Psoas muscle (tissue), 8 donors: ENCODE measurements around the gene NAV2. TPM values are rescaled to one million over a fixed set of nuclear protein-coding genes. Genes with fewer than 3 reads are reported as not detected.

Experiments used
- ATAC-seq, 4 donors: fragments of 200-7000 bp; cut with Tn5 transposase; one replicate each; pipeline ENCODE4 v1.9.1; 2020; ENCODE audit warnings: moderate library complexity in 3 of 4, mild to moderate bottlenecking in 2 of 4
- DNase-seq, 2 donors: peaks; one replicate each; pipeline ENCODE4 v3.0.0-alpha.2; 2020
- H3K27ac ChIP-seq: fragments of 200-600 bp; one replicate; pipeline ENCODE4 v1.8.0; 2022
- H3K27me3 ChIP-seq, 3 donors: fragments of 200-600 bp in 1 of 3; one replicate each; pipeline versions ENCODE4 v1.6.1 to v1.8.0; 2013 to 2022; ENCODE audit warnings: low read length in 2 of 3, mild to moderate bottlenecking in 2 of 3, moderate library complexity in 1 of 3; ENCODE audit not compliant: insufficient read depth in 3 of 3
- H3K36me3 ChIP-seq, 2 donors: fragments of 200-600 bp in 1 of 2; one replicate each; pipeline versions ENCODE4 v1.6.1 to v1.8.0; 2013 to 2022; ENCODE audit warnings: low read depth in 1 of 2, mild to moderate bottlenecking in 1 of 2, moderate library complexity in 1 of 2; ENCODE audit not compliant: insufficient read depth in 1 of 2
- H3K4me1 ChIP-seq: fragments of 200-600 bp; one replicate; pipeline ENCODE4 v1.8.0; 2022
- H3K4me3 ChIP-seq: fragments of 200-600 bp; one replicate; pipeline ENCODE4 v1.8.0; 2022; ENCODE audit warnings: mild to moderate bottlenecking
- H3K9me3 ChIP-seq: fragments of 200-600 bp; one replicate; pipeline ENCODE4 v1.8.0; 2022
- WGBS, 3 donors: extraction: QIAGEN DNeasy Blood & Tissue Kit; methylation state at CpG; one replicate each; pipeline versions ENCODE4 v1.1.6 to v1.1.7; 2013; 5-methylcytosine and 5-hydroxymethylcytosine counted together
- intact Hi-C, 2 donors: fragments of 100-400 bp; cut with DNase I; formaldehyde crosslinking; loops; one replicate each; pipeline versions ENCODE4 v1.11.0 to v1.14.2; 2022
- polyA plus RNA-seq, 3 donors: library from polyadenylated mRNA; stranded (reverse); fragments of 200-250 nt; gene quantifications; one replicate each; pipeline ENCODE4 v1.2.3, GENCODE V29; 2013
- total RNA-seq, 4 donors: library from RNA; stranded (reverse); fragmentation: NEBNext Ultra II Directional in 2 of 4; extraction: Animal tissue kit (Norgen Biotek cat#: 25700) in 2 of 4; gene quantifications; one replicate each; pipeline versions ENCODE4 v1.2.1 to v1.2.4, GENCODE V29; 2021 to 2023
- TF ChIP-seq, protein P1 (sequence below): fragments of 200-600 bp; IDR thresholded peaks from one replicate; pipeline ENCODE4 v1.8.0; 2022; ENCODE audit warnings: antibody characterized with exemption
- donor health status: healthy with polysubstance abuse.
- donor health status: DM: no; HTN: no; CAD: no; lungs with moderate emphysema.
- donor health status: Bipolar disorder and iron deficiency.
- donor health status: healthy.
- donor health status: DM: yes; HTN: yes; CAD: no.
- donor health status: DM: no; HTN: no; CAD: no.
- donor health status: DM: no; HTN: no; CAD: no.
- donor health status: DM: yes; HTN: yes; CAD: no.

NAV2 gene
- total and polyA plus RNA-seq, 7 donors: 0.68 to 21.8 (median 2.9) TPM

GRCh38 chr11:19759389-19759788 lies 46.8 kb downstream of the NAV2 start:
- intact Hi-C loops: no loop called here
- H3K27me3 ChIP-seq: no peaks in the 10 kb centered on the region
- no peak overlapping the region for H3K4me3 ChIP-seq
- TF ChIP-seq, protein P1, sequence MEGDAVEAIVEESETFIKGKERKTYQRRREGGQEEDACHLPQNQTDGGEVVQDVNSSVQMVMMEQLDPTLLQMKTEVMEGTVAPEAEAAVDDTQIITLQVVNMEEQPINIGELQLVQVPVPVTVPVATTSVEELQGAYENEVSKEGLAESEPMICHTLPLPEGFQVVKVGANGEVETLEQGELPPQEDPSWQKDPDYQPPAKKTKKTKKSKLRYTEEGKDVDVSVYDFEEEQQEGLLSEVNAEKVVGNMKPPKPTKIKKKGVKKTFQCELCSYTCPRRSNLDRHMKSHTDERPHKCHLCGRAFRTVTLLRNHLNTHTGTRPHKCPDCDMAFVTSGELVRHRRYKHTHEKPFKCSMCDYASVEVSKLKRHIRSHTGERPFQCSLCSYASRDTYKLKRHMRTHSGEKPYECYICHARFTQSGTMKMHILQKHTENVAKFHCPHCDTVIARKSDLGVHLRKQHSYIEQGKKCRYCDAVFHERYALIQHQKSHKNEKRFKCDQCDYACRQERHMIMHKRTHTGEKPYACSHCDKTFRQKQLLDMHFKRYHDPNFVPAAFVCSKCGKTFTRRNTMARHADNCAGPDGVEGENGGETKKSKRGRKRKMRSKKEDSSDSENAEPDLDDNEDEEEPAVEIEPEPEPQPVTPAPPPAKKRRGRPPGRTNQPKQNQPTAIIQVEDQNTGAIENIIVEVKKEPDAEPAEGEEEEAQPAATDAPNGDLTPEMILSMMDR: no peak
- no peak for DNase-seq
- WGBS, 3 donors: 86 to 91% (median 87%) methylated on average over 3 of the region's 3 CpGs
- H3K27ac ChIP-seq: no peak overlapping the region
- H3K36me3 ChIP-seq: no peaks in the 10 kb centered on the region
- no peak for ATAC-seq
- no peaks in the 10 kb centered on the region for H3K9me3 ChIP-seq
- H3K4me1 ChIP-seq: no peaks in the 10 kb centered on the region

DNA sequence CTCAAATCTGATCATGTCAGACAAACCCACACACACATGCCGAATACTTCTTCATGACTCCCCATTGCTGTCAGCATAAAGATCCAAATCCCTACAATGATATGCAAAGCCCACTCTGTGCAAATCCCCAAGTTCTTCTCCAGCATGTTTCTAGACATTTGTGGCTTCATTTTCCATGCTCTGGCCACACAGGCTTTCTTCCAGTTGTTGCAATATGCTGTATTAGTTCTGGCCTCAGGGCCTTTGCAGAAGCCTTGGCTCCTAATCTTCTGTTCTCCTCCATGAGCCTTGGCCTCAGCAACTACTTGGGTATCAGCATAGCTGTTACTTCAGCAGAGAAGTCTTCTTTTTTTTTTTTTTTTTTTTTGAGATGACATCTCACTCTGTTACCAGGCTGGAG lies 49.6 kb downstream of the NAV2 start:
- no peaks in the 10 kb centered on the region for H3K9me3 ChIP-seq
- no peaks in the 10 kb centered on the region for H3K27me3 ChIP-seq
- 98 to 100% (median 100%) methylated on average over 1 of the region's 1 CpG for WGBS, 3 donors
- TF ChIP-seq, protein P1: no peak
- no peak overlapping the region for H3K27ac ChIP-seq
- H3K4me1 ChIP-seq: no peaks in the 10 kb centered on the region
- DNase-seq (no peak), ATAC-seq (no peak)
- H3K4me3 ChIP-seq: no peak overlapping the region
- intact Hi-C loops: no loop called here
- no peaks in the 10 kb centered on the region for H3K36me3 ChIP-seq

GRCh38 chr11:19763330-19763729 lies 50.7 kb downstream of the NAV2 start:
- H3K9me3 ChIP-seq: no peaks in the 10 kb centered on the region
- TF ChIP-seq, protein P1: no peak
- H3K4me1 ChIP-seq: no peaks in the 10 kb centered on the region
- H3K27ac ChIP-seq: no peak overlapping the region
- no peaks in the 10 kb centered on the region for H3K27me3 ChIP-seq
- intact Hi-C loops: no loop called here
- H3K36me3 ChIP-seq: no peaks in the 10 kb centered on the region
- ATAC-seq: no peak
- DNase-seq: no peak
- H3K4me3 ChIP-seq: no peak overlapping the region
- WGBS, 3 donors: 86 to 88% (median 87%) methylated on average over 7 of the region's 7 CpGs

GRCh38 chr11:19766206-19766605 lies 53.6 kb downstream of the NAV2 start:
- intact Hi-C loops: no loop called here

DNA sequence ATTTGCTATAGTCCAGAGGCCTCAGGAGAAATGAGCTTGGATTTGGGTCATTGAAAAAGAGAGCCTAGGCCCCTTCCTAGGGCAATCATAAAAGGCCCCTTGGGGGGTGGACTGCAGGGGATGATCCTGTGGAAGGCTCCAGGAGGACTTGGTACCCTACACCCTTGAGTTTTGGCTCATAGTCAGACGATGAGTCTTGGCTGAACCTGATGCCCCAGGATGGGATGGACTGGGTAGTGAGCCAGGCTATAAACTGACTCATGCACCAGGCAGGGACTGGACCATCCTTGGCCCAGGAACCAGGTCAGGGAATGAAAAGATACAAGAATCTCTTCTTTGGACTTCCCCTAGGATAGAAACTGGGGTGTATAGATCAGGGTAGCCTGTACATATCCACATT lies 54.2 kb downstream of the NAV2 start:
- TF ChIP-seq, protein P1: no peak
- DNase-seq (peak in 1 of 2 donors; percentile 22), ATAC-seq (peak; percentile 77 to 94 (median 90))
- Histone ChIP-seq H3K27ac (no peak overlapping the region), H3K9me3 (no peaks in the 10 kb centered on the region), H3K36me3 (no peaks in the 10 kb centered on the region), H3K4me1 (no peaks in the 10 kb centered on the region), H3K4me3 (no peak overlapping the region), H3K27me3 (no peaks in the 10 kb centered on the region)
- intact Hi-C loops: no loop called here
- WGBS, 3 donors: 28 to 50% (median 36%) methylated on average over 1 of the region's 1 CpG

More at GRCh38 chr11:19766206-19766605, 53.6 kb downstream of the NAV2 start:
- Histone ChIP-seq H3K27ac (no peak overlapping the region), H3K4me3 (no peak overlapping the region), H3K27me3 (no peaks in the 10 kb centered on the region), H3K4me1 (no peaks in the 10 kb centered on the region), H3K36me3 (no peaks in the 10 kb centered on the region), H3K9me3 (no peaks in the 10 kb centered on the region)
- no peak for ATAC-seq
- DNase-seq: no peak
- 59 to 78% (median 64%) methylated on average over 3 of the region's 3 CpGs for WGBS, 3 donors
- TF ChIP-seq, protein P1: no peak
